ENCODE results near the gene RPUSD1. TPM values are rescaled to one million over a fixed set of nuclear protein-coding genes. Genes with fewer than 3 reads are reported as not detected.

RPUSD1 gene
- total RNA-seq, 1 donor from 2014 or later = 28.5 TPM

- H3K27me3 Mint-ChIP-seq (ENCODE audit: unreplicated experiment) = peaks cover 6% of the 10 kb centered on the region
- H3K4me3 Mint-ChIP-seq (ENCODE audit: unreplicated experiment) = no peak overlapping the region
- H3K9me3 Mint-ChIP-seq (ENCODE audit: unreplicated experiment) = peaks cover 2% of the 10 kb centered on the region
- no peak for DNase-seq
- no peak for TF ChIP-seq CTCF (IDR thresholded peaks at IDR 0.05; ENCODE audit: partially characterized antibody, unreplicated experiment)
- no peaks in the 10 kb centered on the region for H3K4me1 Mint-ChIP-seq (ENCODE audit: low read depth, unreplicated experiment)
- H3K36me3 Mint-ChIP-seq (ENCODE audit: unreplicated experiment) = no peaks in the 10 kb centered on the region
- no peak overlapping the region for H3K27ac Mint-ChIP-seq (ENCODE audit: unreplicated experiment)
Measured at GRCh38 chr16:769184-769784, 18.9 kb downstream of the RPUSD1 start.

GRCh38 chr16:768428-768827, 19.8 kb downstream of the RPUSD1 start:
- no peak for TF ChIP-seq CTCF (IDR thresholded peaks at IDR 0.05; ENCODE audit: partially characterized antibody, unreplicated experiment)
- no peaks in the 10 kb centered on the region for H3K36me3 Mint-ChIP-seq (ENCODE audit: unreplicated experiment)
- peaks cover 6% of the 10 kb centered on the region for H3K27me3 Mint-ChIP-seq (ENCODE audit: unreplicated experiment)
- no peak overlapping the region for H3K4me3 Mint-ChIP-seq (ENCODE audit: unreplicated experiment)
- peaks cover 2% of the 10 kb centered on the region for H3K9me3 Mint-ChIP-seq (ENCODE audit: unreplicated experiment)
- H3K4me1 Mint-ChIP-seq (ENCODE audit: low read depth, unreplicated experiment) = no peaks in the 10 kb centered on the region
- H3K27ac Mint-ChIP-seq (ENCODE audit: unreplicated experiment) = no peak overlapping the region
- no peak for DNase-seq

- Mint-ChIP-seq H3K36me3 (ENCODE audit: unreplicated experiment) (no peaks in the 10 kb centered on the region), H3K4me3 (ENCODE audit: unreplicated experiment) (no peak overlapping the region)
Measured at GRCh38 chr16:767743-768235, 20.4 kb downstream of the RPUSD1 start.

GRCh38 chr16:766820-767640, 21.2 kb downstream of the RPUSD1 start:
- Mint-ChIP-seq H3K9me3 (ENCODE audit: unreplicated experiment) (peaks cover 2% of the 10 kb centered on the region), H3K27ac (ENCODE audit: unreplicated experiment) (no peak overlapping the region), H3K36me3 (ENCODE audit: unreplicated experiment) (no peaks in the 10 kb centered on the region), H3K4me3 (ENCODE audit: unreplicated experiment) (no peak overlapping the region), H3K4me1 (ENCODE audit: low read depth, unreplicated experiment) (no peaks in the 10 kb centered on the region), H3K27me3 (ENCODE audit: unreplicated experiment) (peaks cover 6% of the 10 kb centered on the region)
- no peak for TF ChIP-seq CTCF (IDR thresholded peaks at IDR 0.05; ENCODE audit: partially characterized antibody, unreplicated experiment)
- peak; percentile 63 for DNase-seq

More at GRCh38 chr16:767743-768235, 20.4 kb downstream of the RPUSD1 start:
- H3K9me3 Mint-ChIP-seq (ENCODE audit: unreplicated experiment) = peaks cover 2% of the 10 kb centered on the region
- TF ChIP-seq CTCF (IDR thresholded peaks at IDR 0.05; ENCODE audit: partially characterized antibody, unreplicated experiment) = no peak
- DNase-seq = peak; percentile 62
- H3K27ac Mint-ChIP-seq (ENCODE audit: unreplicated experiment) = no peak overlapping the region
- H3K4me1 Mint-ChIP-seq (ENCODE audit: low read depth, unreplicated experiment) = no peaks in the 10 kb centered on the region
- peaks cover 6% of the 10 kb centered on the region for H3K27me3 Mint-ChIP-seq (ENCODE audit: unreplicated experiment)

Measured in glutamatergic neuron (in vitro differentiated cells).